Lung microvascular endothelial cell (primary cell): Measurements from ENCODE around the gene GPC6. TPM values are rescaled to one million over a fixed set of nuclear protein-coding genes. Genes with fewer than 3 reads are reported as not detected.
A peak's percentile ranks its signal among the peaks of the same experiment; 100 is the strongest.

Source experiments
- DNase-seq, 2 donors: peaks; one replicate each; pipeline versions ENCODE4 v3.0.0 to v3.0.0-alpha.2; 2010; ENCODE audit warnings: low read depth in 2 of 2
- total RNA-seq: library from RNA; depleted of rRNA; stranded (reverse); fragments of >200 nt; gene quantifications from 2 replicates; pipeline ENCODE4 v1.2.1, GENCODE V29; 2014

The GPC6 gene
- total RNA-seq, 1 donor from 2014 or later, result under 0.01 TPM

- DNase-seq, result no peak
Observed at GRCh38 chr13:94318418-94318817, 1091.8 kb downstream of the GPC6 start.

GRCh38 chr13:94319501-94319900, 1092.9 kb downstream of the GPC6 start:
- DNase-seq, result no peak

DNA sequence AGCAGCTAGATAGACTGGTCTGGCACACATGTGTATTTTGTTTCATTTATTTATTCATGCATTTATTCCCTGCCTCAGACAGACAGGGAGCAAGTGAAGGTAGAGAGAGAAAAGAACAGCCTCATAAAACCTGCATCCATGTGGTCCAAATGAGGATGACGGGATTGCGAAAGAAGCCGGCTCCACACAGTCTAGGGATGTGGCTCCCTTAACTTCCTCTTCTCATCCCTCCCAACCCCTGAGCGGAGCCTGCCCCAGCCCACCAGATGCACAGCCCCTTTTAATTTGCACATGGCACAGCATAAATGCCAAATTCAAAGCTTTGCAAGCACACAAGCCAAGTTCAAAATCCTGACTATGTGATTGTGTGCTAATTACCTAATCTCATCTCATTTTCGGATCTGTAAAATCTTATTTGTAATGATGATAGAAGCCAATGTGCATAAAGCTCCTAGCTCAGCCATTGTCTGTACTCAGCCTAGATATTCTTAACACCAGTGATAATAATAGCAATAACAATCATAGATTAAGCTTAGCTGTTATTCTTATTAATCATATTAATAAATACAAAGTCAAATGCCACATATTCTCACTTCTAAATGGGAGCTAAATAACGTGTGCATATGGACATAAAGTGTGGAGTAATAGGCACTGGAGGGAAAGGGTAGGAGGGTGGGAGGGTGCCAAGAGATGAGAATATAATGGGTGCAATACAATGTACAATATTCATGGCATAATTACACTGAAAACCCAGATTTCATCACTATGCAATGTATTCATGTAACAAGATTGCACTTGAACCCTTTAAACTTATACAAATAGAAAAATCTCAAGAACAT, 1096.5 kb downstream of the GPC6 start:
- no peak for DNase-seq

DNA sequence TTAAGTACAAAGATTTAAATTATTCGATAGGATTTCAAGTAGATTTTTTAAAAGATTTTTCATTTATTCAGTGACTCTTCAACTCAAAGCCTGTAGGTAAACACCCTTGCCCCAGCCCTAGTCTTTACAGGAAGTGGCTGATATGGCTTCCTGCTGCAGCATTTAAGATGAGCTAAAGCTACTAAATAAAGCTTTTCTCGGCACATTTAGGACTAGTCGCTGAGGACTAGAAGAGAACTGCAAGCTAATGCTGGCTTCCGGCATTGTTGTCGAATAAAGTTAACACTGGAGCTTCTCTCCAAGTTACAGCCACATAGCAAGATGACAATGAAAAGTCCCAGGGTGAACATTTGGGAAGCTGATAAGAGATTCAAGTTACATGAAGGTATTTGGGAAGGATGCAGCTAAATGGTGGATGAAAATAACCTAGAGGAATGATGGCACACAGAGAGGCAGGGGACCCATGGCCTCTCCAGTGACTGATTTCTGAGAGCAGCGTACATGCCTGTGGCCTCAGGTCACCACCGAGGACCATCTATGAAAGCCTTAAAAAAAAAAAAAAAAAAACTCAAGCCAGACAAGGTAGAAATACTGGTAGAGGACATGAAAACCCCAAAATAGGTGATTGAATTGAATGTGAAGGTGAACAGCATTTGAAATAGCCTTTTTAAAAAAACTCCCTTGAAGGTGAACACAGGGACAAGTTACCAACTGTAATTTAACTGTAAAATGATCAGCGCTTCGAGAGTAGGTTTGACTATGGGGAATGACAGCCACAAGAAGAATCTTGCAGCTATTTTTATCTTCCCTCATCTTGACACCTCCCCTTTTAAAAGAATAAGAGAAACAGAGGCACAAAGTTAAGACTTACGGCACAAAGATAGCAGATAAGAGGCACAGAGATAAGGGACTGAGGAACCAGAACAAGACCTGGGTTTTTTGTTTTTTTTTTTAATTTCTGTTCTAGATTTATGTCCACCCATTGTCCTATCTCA, 1097.5 kb downstream of the GPC6 start:
- no peak for DNase-seq

DNA sequence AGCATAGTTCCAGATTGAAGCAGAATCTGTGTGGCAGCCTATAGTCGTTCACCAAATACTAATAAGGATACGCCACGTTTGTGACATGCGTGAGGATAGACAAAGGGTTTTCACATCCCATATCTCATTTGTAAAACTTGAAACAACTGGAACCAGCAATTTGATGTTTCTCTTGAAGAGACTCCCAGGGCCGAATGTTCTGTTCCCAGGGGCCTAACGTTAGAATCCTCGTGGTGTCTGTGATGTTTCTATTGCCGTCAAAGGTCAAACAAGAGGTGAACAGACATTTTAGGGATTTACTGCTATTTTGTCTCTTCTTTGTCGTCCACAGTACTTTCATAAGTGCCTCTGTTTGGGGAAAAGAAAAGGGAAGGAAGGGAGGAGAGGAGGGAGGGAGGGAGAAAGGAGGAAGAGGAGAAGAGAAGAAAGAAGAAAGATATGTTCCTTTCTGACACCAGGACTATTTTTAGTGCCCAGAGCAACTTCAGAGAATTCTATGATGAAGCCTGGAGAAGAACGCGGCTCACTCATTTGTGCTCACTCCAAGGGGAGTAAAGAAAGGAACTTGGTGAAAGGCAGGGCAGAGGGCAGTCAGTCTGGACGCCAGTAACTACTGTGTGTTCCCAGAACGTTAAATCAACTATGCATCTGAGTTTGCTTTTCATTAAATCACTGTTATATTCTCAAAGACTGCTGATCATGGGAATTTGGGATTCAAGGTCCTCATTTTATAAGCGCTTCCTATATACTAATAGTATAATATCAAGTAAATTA, 1098.3 kb downstream of the GPC6 start:
- DNase-seq, result no peak

- DNase-seq, result no peak
Observed at GRCh38 chr13:94325650-94326049, 1099.0 kb downstream of the GPC6 start.

DNA sequence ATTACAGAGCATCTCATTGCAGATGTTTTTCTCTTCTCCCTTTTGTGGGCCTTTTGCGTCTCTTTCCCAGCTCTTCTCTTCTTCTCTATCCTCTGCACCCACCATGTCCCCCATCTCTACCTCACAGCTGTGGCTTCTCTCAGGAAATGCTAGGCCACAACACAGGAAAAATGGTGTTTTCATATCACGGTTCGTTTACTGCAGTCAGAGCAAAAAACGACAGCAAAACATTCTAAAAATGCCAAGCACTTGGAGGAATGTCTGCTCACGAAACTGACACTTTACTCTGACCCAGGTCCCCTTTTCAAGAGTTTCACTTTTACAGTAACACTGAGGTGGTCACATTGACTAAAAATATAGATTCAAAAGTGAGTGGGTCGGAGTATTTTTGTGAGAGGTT, 1100.7 kb downstream of the GPC6 start:
- DNase-seq, result no peak

GRCh38 chr13:94328381-94329041, 1101.9 kb downstream of the GPC6 start:
- DNase-seq, result no peak

DNA sequence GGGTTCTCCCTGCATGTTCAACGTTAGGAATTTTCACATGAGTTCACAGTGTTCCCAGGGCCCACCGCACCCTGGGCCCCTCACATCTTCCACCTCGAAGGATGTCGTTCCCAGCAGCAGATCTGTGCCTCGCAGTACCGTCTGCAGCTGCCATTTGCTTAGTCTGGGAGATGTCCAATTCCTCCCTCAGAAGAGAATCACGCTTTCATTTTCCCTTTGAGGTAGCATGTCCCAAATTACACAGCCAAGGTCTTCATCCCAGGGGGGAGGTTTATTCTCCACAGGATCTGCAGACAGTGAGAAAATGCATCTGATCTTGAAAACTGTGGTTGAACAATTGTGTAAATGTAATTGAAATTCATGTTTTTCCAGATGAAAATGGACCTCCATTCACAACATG, 1102.7 kb downstream of the GPC6 start:
- DNase-seq, result no peak

GRCh38 chr13:94329754-94330551, 1103.3 kb downstream of the GPC6 start:
- peak in 1 of 2 donors; percentile 74 for DNase-seq

DNA sequence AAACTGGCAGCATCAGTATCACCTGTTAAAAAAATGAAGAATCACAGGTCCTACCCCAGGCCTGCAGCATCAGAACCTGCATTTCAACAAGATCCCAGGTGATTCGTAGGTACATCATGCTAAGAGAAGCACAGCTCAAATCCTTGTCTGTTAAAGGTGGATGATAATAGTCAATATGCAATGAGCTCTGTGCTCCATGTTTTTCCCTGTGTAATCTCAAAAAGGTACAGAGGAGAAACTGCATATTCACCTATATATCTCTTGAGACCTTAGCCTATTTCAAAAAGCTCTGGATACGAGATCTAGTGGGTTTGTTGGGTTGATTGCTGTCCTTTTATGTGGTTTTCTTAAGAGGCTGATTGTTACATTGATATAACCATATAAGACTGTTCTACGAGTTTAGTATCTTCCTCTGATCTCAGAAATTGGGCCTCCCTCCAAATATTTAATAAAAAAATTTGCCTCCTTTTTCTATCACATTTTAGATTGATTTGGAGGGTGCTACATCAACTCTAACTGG, 1104.0 kb downstream of the GPC6 start:
- no peak for DNase-seq

DNA sequence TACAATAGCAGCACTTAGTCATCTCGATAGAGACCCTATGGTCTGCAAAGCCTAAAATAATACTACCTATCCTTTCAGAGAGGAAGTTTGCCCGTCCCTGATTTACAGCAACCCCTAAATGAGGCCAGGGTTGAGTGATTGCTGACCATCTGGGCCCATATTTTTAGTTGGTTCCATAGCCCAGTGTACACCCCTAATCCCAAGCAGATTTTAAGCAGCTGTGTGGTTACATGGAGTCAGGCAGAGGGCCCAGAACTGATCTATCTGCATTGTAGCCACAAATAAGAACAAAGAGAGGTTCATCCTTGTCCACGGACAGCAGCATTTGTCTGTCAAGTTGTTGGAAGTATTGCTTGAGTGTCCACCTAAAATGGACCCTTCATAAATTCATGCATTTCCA, 1104.7 kb downstream of the GPC6 start:
- no peak for DNase-seq

DNA sequence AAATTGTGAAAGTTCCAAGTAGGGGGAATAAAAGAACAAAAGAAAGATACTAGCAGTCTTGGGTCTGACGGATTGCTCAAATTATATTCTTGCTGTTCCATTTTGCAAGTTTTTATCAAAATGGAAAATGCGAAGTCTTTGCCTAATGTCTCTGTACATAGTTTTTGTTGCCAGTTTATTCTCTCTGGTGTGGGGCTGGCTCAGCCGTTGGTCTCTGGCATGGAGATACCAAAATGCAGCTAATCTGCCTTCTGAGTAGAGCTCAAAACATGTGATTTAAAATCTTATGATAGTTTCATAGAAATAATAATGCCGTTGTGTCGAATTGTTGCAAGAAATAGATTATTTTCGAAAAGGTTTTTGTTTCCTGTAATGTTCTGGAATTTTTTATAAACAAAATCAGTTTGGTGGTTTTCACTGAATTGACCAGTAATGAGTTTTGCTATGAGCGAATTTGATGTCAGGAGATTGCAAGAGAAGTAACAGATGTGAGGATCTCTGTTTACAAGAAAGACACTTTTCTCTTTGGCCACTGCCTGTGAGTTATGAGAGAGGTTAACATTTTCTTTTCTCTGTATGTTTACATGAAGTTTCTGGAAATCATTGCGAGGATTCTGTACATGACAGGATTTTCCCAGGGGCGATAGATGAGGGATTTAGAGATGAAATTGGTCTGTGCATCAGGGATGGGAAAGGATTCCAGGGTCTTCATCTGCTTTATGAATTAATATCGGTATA, 1105.9 kb downstream of the GPC6 start:
- no peak for DNase-seq

GRCh38 chr13:94333131-94333820, 1106.7 kb downstream of the GPC6 start:
- no peak for DNase-seq

DNA sequence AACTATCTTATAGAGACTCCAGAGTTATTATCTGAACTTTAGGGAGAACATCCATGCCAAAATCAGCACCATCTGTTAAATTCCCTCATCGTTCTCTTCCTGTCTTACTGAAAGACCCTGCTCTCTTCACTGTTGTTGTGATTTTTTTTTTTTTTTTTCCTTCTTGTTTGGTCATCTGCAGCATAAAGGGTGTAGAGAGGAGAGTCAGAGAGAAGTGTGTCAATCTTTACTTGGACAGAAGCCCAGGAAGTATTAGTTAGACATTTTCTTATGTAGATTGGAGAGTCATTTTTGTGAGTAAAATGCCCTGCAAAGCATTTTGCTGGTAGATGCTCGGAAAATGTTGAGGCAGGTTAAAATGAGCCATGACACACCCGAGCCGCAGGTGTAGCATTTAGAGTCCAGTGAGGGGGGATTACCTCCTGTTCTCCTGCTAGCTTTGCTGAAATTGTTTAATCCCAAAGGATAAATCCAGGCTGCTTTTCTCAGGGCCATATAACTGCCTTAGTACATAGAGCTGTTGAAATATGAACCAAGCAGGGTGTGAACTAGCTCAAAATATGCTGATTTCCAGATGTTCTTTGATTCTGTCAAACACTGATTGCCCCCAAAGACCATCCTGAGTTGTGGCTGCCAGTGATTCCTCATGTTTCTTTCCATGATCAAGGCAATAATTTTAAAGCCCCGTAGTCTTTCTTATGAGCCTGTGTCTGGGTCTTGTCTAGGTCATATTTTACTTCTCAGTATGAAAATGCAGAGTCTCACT, 1109.3 kb downstream of the GPC6 start:
- no peak for DNase-seq

DNA sequence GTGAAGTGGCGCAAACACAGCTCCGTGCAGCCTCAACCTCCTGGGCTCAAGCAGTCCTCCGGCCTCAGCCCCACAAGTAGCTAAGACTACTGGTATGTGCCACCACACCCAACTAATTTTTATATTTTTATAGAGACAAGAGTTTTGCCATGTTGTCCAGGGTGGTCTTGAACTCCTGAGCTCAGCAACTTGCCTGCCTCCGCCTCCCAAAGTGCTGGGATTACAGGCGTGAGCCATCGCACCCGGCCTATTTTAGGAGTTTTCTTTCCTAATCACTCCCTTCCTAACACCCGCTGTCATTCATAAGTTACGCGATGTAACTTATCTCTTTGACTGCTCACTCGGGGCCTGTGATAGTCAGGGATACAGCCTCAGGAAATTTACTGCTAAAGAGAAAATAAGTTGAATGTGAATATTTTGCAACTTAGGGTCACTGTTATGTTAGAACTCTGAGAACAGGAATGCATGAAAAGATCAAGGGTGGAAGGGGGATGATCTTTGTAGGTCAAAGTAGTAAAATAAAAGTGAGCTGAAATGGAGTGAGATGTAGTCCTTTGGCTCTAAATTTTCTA, 1112.6 kb downstream of the GPC6 start:
- DNase-seq, result no peak

DNA sequence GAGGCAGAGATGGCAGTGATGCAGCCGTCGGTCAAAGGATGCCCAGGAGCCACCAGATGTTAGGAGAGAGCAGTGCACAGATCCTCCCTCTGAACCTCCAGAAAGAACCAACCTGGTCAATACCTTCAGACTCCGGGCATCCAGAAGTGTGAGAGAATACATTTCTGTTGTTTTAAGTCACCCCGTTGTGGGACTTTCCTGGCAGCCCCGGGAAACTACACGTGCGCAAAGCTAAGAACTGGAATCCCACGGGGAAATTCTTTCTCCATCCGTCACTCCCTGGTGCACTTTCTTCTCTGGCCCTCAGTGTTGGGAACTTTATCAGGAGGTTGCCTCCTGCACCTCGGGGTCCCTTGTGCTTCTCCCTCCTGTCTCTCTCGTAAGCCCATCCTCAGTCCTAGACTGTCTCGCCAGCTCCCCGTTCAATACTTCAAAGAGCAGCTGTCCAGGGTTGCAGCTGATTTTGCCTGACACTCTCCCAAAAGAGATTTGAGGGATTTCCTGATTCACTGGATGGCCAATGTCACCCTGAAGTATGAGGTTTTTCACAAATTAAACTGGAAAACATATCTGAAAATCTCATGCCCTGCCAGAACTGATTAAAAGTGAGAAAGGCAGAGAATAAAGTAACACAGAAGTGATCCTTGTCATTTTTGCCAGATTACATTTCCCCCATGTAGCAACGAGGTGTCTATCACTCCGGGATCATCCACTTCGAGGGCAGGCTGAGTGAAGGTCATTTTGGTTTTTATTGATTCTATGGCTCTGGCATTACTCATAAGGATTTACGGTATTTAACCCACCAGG, 1116.0 kb downstream of the GPC6 start:
- no peak for DNase-seq
